ENCODE measurements around the gene HOXD3. TPM values are rescaled to one million over a fixed set of nuclear protein-coding genes. Genes with fewer than 3 reads are reported as not detected.

Gene HOXD3
- polyA plus RNA-seq, 1 donor, result 3.9 TPM

DNA sequence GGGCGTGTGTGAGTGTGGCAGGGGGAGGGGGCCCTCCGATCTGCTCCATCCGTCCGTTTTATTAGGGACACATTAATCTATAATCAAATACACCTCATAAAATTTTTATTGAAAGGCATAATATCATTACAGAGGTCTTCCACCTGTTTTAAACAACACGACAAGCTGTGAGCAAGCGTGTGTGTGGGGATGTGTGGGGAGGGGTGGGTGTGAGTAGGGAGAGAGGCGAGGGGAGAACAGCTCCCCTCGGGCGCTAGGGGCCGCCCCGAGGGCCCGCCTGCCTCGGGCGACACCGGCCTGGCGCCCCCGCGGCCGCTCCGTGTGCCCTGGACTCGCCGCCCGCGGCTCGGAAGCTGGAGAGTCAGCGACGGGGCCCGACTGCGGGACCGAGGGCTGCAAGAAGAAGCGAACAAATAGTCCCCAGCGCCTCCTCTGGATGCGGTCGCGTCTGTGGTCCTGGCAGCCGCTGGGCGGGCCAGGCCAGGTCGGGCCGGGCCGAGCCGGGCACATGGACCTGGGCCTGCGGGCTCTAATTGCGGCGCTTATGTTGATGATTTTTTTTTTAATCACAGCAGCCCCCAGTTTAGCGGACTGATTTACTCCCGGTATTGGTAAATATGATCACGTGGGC is 34.9 kb upstream of the HOXD3 start:
- H3K27ac ChIP-seq (ENCODE audit: low read length), result no peak overlapping the region
- no CpG with 5 or more reads among the region's 47 CpGs for WGBS (ENCODE audit: insufficient coverage, low lambda C conversion rate)

DNA sequence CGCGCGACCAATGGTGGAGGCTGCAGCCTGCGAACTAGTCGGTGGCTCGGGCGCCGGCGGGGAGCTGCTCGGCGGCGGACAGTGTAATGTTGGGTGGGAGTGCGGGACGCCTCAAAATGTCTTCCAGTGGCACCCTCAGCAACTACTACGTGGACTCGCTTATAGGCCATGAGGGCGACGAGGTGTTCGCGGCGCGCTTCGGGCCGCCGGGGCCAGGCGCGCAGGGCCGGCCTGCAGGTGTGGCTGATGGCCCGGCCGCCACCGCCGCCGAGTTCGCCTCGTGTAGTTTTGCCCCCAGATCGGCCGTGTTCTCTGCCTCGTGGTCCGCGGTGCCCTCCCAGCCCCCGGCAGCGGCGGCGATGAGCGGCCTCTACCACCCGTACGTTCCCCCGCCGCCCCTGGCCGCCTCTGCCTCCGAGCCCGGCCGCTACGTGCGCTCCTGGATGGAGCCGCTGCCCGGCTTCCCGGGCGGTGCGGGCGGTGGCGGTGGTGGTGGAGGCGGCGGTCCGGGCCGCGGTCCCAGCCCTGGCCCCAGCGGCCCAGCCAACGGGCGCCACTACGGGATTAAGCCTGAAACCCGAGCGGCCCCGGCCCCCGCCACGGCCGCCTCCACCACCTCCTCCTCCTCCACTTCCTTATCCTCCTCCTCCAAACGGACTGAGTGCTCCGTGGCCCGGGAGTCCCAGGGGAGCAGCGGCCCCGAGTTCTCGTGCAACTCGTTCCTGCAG is 34.3 kb upstream of the HOXD3 start, which contains the start of gene HOXD9:
Gene HOXD9 (plus strand): TSS at position 37 of the 728 bp plus-strand sequence. CDS start 50 bp downstream, at position 87.
- H3K27ac ChIP-seq (ENCODE audit: low read length), result no peak within 1 kb of the TSS
- H3K4me1 ChIP-seq (ENCODE audit: control insufficient read depth, insufficient read depth, low read length), result peaks cover 3% of the 10 kb centered on the region
- peak within 1 kb of the TSS; percentile 18 for H3K4me3 ChIP-seq (ENCODE audit: low read length)
- DNase-seq, result no peak
- H3K36me3 ChIP-seq (ENCODE audit: control insufficient read depth, insufficient read depth, low read length), result no peaks in the 10 kb centered on the region
- H3K9me3 ChIP-seq (ENCODE audit: control insufficient read depth, low read depth, low read length), result peaks cover 18% of the 10 kb centered on the region
- WGBS (ENCODE audit: insufficient coverage, low lambda C conversion rate), result no CpG with 5 or more reads among the region's 84 CpGs
- peaks cover 96% of the 10 kb centered on the region for H3K27me3 ChIP-seq (ENCODE audit: control insufficient read depth, insufficient read depth, low read length)

More for the DNA sequence above, 34.9 kb upstream of the HOXD3 start:
- peak overlapping the region; percentile 18 for H3K4me3 ChIP-seq (ENCODE audit: low read length)
- H3K9me3 ChIP-seq (ENCODE audit: control insufficient read depth, low read depth, low read length), result peaks cover 24% of the 10 kb centered on the region
- peaks cover 3% of the 10 kb centered on the region for H3K4me1 ChIP-seq (ENCODE audit: control insufficient read depth, insufficient read depth, low read length)
- no peaks in the 10 kb centered on the region for H3K36me3 ChIP-seq (ENCODE audit: control insufficient read depth, insufficient read depth, low read length)
- H3K27me3 ChIP-seq (ENCODE audit: control insufficient read depth, insufficient read depth, low read length), result peaks cover 97% of the 10 kb centered on the region
- no peak for DNase-seq

DNA sequence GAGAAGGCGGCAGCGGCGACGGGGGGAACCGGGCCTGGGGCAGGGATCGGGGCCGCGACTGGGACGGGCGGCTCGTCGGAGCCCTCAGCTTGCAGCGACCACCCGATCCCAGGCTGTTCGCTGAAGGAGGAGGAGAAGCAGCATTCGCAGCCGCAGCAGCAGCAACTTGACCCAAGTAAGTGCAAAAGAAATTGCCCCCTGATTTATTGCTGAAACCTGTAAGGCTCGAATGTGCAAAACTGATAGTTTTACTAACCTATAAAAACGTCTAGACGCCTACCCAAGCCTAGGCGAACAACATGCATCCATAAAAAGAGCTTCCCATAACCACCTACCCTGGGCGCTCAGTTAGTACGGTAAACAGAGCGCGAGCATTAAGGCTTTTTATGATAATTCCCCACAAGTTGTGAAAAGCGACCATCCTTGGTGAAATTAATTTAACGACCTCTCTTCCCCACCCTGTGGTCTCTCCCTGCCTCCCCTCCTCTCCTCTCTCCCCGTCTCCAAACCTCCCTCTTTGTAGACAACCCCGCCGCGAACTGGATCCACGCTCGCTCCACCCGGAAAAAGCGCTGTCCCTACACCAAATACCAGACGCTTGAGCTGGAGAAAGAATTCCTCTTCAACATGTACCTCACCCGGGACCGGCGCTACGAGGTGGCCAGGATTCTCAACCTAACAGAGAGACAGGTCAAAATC is 33.5 kb upstream of the HOXD3 start:
- DNase-seq, result no peak
- H3K27me3 ChIP-seq (ENCODE audit: control insufficient read depth, insufficient read depth, low read length), result peaks cover 96% of the 10 kb centered on the region
- H3K4me3 ChIP-seq (ENCODE audit: low read length), result peak overlapping the region; percentile 9
- no peaks in the 10 kb centered on the region for H3K36me3 ChIP-seq (ENCODE audit: control insufficient read depth, insufficient read depth, low read length)
- WGBS (ENCODE audit: insufficient coverage, low lambda C conversion rate), result no CpG with 5 or more reads among the region's 40 CpGs
- peaks cover 16% of the 10 kb centered on the region for H3K9me3 ChIP-seq (ENCODE audit: control insufficient read depth, low read depth, low read length)
- H3K4me1 ChIP-seq (ENCODE audit: control insufficient read depth, insufficient read depth, low read length), result peaks cover 3% of the 10 kb centered on the region
- H3K27ac ChIP-seq (ENCODE audit: low read length), result no peak overlapping the region

DNA sequence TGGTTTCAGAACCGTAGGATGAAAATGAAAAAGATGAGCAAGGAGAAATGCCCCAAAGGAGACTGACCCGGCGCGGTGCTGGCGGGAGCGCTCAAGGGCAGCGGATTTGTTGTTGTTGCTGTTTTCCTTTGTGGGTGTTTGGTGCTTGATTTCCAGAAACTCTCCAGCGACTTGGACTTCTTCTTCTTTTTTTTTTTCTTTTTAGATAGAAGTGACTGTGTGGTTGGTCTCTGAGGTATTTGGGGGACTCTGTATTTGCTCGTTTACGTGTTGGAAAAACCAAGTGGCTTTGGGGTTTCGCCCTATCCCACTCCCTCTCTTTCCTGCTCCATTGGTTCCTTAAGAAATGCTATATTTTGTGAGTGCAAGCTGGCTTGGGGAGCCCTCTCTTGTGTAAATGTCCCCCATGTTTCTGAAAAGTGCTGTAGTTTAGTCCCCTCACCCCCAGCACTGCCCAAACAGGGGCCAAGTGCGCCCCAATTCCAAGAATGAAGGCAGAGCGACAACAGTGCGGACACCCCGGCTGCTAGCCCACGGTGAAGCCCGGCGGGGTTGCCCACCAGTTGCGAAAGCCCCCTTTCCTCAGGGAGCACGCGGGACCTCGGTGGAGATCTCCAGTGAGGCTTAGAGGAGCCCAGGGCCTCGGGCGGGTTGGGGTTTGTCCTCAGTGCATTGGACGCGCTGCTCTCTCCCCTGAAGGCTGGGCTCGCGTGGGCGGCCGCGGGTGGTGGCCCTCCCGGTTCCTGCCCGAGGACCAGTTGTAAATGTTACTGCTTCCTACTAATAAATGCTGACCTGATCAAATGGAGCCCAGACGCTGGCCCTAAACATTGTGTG is 32.8 kb upstream of the HOXD3 start:
- Histone ChIP-seq H3K4me1 (ENCODE audit: control insufficient read depth, insufficient read depth, low read length) (peaks cover 3% of the 10 kb centered on the region), H3K9me3 (ENCODE audit: control insufficient read depth, low read depth, low read length) (peaks cover 18% of the 10 kb centered on the region), H3K27me3 (ENCODE audit: control insufficient read depth, insufficient read depth, low read length) (peaks cover 97% of the 10 kb centered on the region), H3K27ac (ENCODE audit: low read length) (no peak overlapping the region), H3K4me3 (ENCODE audit: low read length) (no peak overlapping the region), H3K36me3 (ENCODE audit: control insufficient read depth, insufficient read depth, low read length) (no peaks in the 10 kb centered on the region)
- no peak for DNase-seq
- WGBS (ENCODE audit: insufficient coverage, low lambda C conversion rate), result no CpG with 5 or more reads among the region's 34 CpGs

DNA sequence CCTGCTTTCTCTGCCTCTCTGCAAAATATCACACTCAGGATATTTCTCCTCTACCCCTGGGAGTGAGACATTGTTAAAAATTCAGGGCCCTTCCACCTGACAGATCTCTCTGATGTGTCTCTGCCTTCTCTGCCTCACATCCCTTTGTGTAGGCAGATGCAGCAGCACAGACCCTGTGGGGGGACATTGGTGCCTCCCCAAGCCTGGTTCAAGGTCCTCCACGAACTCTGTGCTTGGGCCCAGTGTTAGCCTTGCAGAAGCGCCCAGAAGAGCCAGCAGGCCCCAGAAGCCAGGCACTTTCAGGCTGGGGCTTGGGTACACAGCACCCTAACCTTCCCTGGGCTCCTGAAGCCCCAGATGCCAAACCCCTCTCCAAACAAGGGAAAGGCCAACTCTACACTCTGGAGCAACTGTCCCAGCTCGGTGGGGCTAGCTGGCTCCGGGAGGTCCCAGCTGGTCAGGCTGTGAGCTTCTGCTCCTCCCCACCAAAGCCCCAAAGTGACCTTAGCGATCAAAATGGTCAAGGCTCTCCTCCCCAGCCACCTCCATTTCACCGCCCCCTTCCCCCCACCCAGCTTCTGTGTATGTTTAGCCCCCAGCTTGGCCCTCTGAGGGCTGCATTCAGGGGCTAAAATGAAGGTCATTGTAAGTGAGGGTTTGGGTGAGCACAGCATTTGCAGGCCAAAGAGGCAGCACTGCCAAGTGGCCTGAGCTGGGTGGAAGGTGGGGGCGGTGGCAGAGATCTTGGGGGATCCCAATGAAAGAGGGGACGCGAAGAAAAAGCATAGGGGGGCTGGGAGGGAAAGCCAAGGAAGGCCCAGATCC is 31.9 kb upstream of the HOXD3 start:
- H3K27ac ChIP-seq (ENCODE audit: low read length), result no peak overlapping the region
- H3K4me1 ChIP-seq (ENCODE audit: control insufficient read depth, insufficient read depth, low read length), result peaks cover 3% of the 10 kb centered on the region
- H3K9me3 ChIP-seq (ENCODE audit: control insufficient read depth, low read depth, low read length), result peaks cover 20% of the 10 kb centered on the region
- no CpG with 5 or more reads among the region's 9 CpGs for WGBS (ENCODE audit: insufficient coverage, low lambda C conversion rate)
- H3K4me3 ChIP-seq (ENCODE audit: low read length), result no peak overlapping the region
- no peaks in the 10 kb centered on the region for H3K36me3 ChIP-seq (ENCODE audit: control insufficient read depth, insufficient read depth, low read length)
- no peak for DNase-seq
- peaks cover 91% of the 10 kb centered on the region for H3K27me3 ChIP-seq (ENCODE audit: control insufficient read depth, insufficient read depth, low read length)

DNA sequence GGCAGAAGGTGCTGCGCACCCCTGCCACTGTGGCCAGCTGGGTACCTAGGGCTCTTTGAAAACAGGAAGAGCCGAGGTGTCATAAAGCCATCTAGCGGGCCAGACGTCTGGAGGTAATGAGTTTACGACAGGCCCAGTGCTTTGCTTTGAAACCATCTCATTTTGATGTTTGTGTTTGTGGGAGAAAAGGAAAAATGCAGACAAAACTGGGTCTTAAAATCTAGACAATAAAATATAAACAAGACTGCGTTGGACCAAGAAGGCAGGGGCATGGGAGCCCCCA is 31.4 kb upstream of the HOXD3 start:
- Histone ChIP-seq H3K4me1 (ENCODE audit: control insufficient read depth, insufficient read depth, low read length) (peaks cover 3% of the 10 kb centered on the region), H3K4me3 (ENCODE audit: low read length) (no peak overlapping the region), H3K27me3 (ENCODE audit: control insufficient read depth, insufficient read depth, low read length) (peaks cover 91% of the 10 kb centered on the region), H3K9me3 (ENCODE audit: control insufficient read depth, low read depth, low read length) (peaks cover 20% of the 10 kb centered on the region), H3K36me3 (ENCODE audit: control insufficient read depth, insufficient read depth, low read length) (no peaks in the 10 kb centered on the region), H3K27ac (ENCODE audit: low read length) (no peak overlapping the region)
- DNase-seq, result no peak
- 33% methylated on average over 1 of the region's 6 CpGs for WGBS (ENCODE audit: insufficient coverage, low lambda C conversion rate)

DNA sequence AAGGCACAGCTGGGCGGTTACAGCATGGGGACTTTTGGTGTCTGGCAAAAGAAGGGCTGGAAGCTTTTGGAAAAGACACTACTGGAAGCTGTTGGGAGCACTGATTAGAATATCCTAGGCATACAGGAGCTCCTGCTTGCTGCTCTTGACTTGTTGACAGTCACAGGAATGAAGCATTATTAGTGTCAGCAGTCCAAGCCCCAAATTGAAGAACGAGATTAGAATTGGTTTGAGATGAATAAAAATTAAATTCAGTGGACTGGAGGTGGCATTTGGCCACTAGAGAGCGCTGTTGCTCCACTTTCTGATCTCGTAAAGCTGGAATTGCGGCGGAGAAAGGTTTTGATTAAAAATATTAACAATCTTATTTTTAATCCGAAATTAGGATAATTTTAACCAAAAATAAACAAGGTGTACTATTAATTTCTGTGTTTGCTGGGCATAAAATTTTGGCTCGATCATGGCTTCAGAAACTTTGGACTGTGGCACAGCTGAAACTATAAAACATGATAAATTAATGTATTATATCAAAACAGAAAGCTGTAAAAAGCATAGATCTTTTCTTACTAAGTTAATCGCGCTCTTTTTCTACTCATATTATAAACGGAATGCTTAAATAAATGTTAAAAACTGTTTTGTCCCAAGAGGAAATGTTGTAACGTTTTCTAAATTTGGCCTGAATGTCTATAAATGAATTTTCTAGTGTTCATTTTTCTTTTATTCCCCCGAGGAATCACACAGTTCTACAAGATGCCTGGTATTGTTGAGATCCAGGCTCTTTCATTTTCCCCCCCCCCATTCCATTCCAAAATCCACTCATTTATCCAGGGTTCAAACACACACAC is 30.0 kb upstream of the HOXD3 start:
- H3K4me1 ChIP-seq (ENCODE audit: control insufficient read depth, insufficient read depth, low read length), result peaks cover 3% of the 10 kb centered on the region
- H3K36me3 ChIP-seq (ENCODE audit: control insufficient read depth, insufficient read depth, low read length), result no peaks in the 10 kb centered on the region
- no peak overlapping the region for H3K4me3 ChIP-seq (ENCODE audit: low read length)
- H3K27ac ChIP-seq (ENCODE audit: low read length), result no peak overlapping the region
- WGBS (ENCODE audit: insufficient coverage, low lambda C conversion rate), result 0% methylated on average over 6 of the region's 13 CpGs
- peaks cover 14% of the 10 kb centered on the region for H3K9me3 ChIP-seq (ENCODE audit: control insufficient read depth, low read depth, low read length)
- DNase-seq, result no peak
- peaks cover 90% of the 10 kb centered on the region for H3K27me3 ChIP-seq (ENCODE audit: control insufficient read depth, insufficient read depth, low read length)

DNA sequence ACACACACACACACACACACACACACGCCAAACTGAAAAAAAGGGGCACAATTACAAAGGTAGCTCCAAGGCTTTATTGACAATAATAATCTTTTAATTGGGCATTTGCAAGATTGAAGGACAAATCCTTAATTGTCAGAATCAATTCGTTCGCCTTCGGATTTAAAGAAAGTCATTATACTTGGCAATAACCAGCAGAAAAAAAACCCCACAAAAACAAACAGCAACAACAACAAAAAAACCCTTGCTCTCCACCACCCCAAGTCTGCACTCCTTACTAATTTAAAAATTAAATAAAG is 29.4 kb upstream of the HOXD3 start:
- Histone ChIP-seq H3K4me3 (ENCODE audit: low read length) (no peak overlapping the region), H3K36me3 (ENCODE audit: control insufficient read depth, insufficient read depth, low read length) (no peaks in the 10 kb centered on the region), H3K9me3 (ENCODE audit: control insufficient read depth, low read depth, low read length) (peaks cover 10% of the 10 kb centered on the region), H3K4me1 (ENCODE audit: control insufficient read depth, insufficient read depth, low read length) (peaks cover 2% of the 10 kb centered on the region), H3K27ac (ENCODE audit: low read length) (no peak overlapping the region), H3K27me3 (ENCODE audit: control insufficient read depth, insufficient read depth, low read length) (peaks cover 90% of the 10 kb centered on the region)
- no CpG with 5 or more reads among the region's 4 CpGs for WGBS (ENCODE audit: insufficient coverage, low lambda C conversion rate)
- no peak for DNase-seq

All from large intestine (tissue), 3 donors.